Loucy (cell line): ENCODE results near the gene CLIP1.
"Not testable (repeated sequence)": the region's sequence is repeated elsewhere in the genome, so short reads cannot be mapped to it uniquely, and the experiment has no call there.

Experiments used
- H2AFZ ChIP-seq: fragments of 200-600 bp; sonication (generic); 2 replicates; pipeline ENCODE4 v1.6.0; 2016; ENCODE audit warnings: antibody characterized with exemption, mild to moderate bottlenecking, low read length, moderate library complexity
- H3F3A ChIP-seq: fragments of 200-600 bp; 2 replicates; pipeline ENCODE4 v1.6.0; 2016; ENCODE audit warnings: antibody characterized with exemption, low read depth, mild to moderate bottlenecking
- H3K27me3 ChIP-seq: fragments of 200-600 bp; sonication (generic); 2 replicates; pipeline ENCODE4 v1.6.1; 2014; ENCODE audit warnings: low read length, mild to moderate bottlenecking; ENCODE audit not compliant: insufficient read depth, poor library complexity, severe bottlenecking
- H3K36me3 ChIP-seq: fragments of 200-600 bp; sonication (generic); 2 replicates; pipeline ENCODE4 v1.6.1; 2016; ENCODE audit warnings: low read length; ENCODE audit not compliant: insufficient read depth
- H3K4me1 ChIP-seq: fragments of 200-600 bp; sonication (generic); 2 replicates; pipeline ENCODE4 v1.5.1; 2014; ENCODE audit warnings: low read length, mild to moderate bottlenecking; ENCODE audit not compliant: insufficient read depth, poor library complexity, severe bottlenecking
- H3K4me2 ChIP-seq: fragments of 200-600 bp; sonication (generic); 2 replicates; pipeline ENCODE4 v1.6.0; 2014; ENCODE audit warnings: antibody characterized with exemption, low read length, low read depth, mild to moderate bottlenecking; ENCODE audit not compliant: poor library complexity, severe bottlenecking
- H3K4me3 ChIP-seq: fragments of 200-600 bp; sonication (generic); 2 replicates; pipeline ENCODE4 v1.5.1; 2014; ENCODE audit warnings: low read length, mild to moderate bottlenecking, mixed read lengths; ENCODE audit not compliant: poor library complexity, severe bottlenecking
- H3K79me2 ChIP-seq: fragments of 200-600 bp; sonication (generic); 2 replicates; pipeline ENCODE4 v1.6.1; 2014; ENCODE audit warnings: low read length; ENCODE audit not compliant: insufficient read depth
- H3K9ac ChIP-seq: fragments of 200-600 bp; sonication (generic); 2 replicates; pipeline ENCODE4 v1.6.0; 2014; ENCODE audit warnings: mild to moderate bottlenecking, low read depth, low read length, moderate library complexity; ENCODE audit not compliant: poor library complexity, severe bottlenecking
- H3K9me2 ChIP-seq: fragments of 200-600 bp; sonication (generic); replicated peaks from 2 replicates; pipeline ENCODE4 v1.6.1; 2016; ENCODE audit warnings: low read depth, low read length, mixed read lengths
- H3K9me3 ChIP-seq: fragments of 200-600 bp; sonication (generic); 2 replicates; pipeline ENCODE4 v1.6.1; 2014; ENCODE audit warnings: mild to moderate bottlenecking, antibody characterized with exemption, low read length, low read depth; ENCODE audit not compliant: insufficient read depth
- H4K20me1 ChIP-seq: fragments of 200-600 bp; sonication (generic); 2 replicates; pipeline ENCODE4 v1.6.0; 2014; ENCODE audit warnings: antibody characterized with exemption, low read length, mild to moderate bottlenecking; ENCODE audit not compliant: insufficient read depth, poor library complexity, severe bottlenecking
- EZH2phosphoT487 ChIP-seq: fragments of 200-600 bp; IDR thresholded peaks from 2 replicates; pipeline ENCODE4 v1.6.1; 2018; ENCODE audit warnings: antibody characterized with exemption, mild to moderate bottlenecking, moderate library complexity, borderline replicate concordance
- TF ChIP-seq, protein P1 (sequence below): fragments of 200-600 bp; sonication (generic); conservative IDR thresholded peaks from 2 replicates; pipeline ENCODE4 v1.5.1; 2014; ENCODE audit warnings: mild to moderate bottlenecking, antibody characterized with exemption, low read length

The CLIP1 gene

DNA sequence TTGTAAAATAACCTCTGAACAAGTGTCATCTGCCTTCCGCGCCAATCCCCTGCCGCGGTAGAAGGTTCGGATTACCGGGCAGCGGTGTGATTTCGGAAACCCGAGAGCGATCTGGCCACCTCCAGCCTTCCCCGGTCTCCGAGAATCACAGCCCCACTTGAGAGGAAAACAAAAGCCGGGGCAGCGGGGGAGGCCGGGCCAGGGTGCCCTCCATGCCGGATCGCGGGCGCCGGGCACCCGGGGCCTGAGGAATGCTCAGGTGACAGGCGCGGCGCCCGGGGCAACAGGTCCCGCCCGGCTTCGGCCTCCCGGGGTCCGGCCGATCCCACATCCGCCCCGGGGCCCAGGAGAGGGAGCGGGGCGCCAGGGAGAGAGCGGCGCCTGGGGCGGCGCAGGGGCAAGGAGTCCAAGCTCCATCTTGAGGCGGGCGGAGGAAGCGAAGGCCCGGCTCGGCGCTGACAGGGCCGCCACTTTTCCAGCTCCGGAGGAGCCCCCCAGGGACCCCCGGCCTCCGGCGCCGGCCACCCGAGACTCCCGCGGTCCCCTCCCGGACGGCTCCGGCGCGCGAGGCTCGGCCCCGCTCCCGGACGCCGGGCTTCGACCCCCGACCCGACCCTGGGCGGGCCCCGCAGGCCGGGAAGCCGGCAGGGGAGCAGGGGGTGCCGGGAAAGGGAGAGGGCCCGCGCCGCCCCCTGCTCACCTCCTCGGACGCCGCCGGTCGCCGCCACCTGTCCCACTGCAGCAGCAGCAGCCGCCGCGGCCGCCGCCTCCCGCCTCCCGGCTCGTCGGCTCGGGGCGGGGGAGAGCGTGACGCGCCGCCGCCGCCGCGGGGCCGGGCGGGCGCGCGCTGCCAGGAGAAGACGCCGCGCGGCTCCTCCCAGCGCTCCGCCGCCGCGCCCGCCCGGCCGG lies at the start of gene CLIP1:
Gene CLIP1 (minus strand): TSS at position 849 of the 909 bp plus-strand sequence. CDS start 42,217 bp downstream, outside the sequence.
- Histone ChIP-seq H2AFZ (peak within 1 kb of the TSS; percentile 99), H3K79me2 (peaks cover 30% of the 10 kb centered on the region), H3K9ac (peak within 1 kb of the TSS; percentile 79), H3K9me3 (no peaks in the 10 kb centered on the region), H3K4me3 (peak within 1 kb of the TSS; percentile 86), H3K4me2 (peak within 1 kb of the TSS; percentile 99), H3K9me2 (no peaks in the 10 kb centered on the region), H4K20me1 (peaks cover 3% of the 10 kb centered on the region), H3K27me3 (no peaks in the 10 kb centered on the region), H3F3A (no peaks in the 10 kb centered on the region), H3K4me1 (peaks cover 24% of the 10 kb centered on the region), H3K36me3 (no peaks in the 10 kb centered on the region)
- no peak for TF ChIP-seq EZH2phosphoT487
- TF ChIP-seq, protein P1, sequence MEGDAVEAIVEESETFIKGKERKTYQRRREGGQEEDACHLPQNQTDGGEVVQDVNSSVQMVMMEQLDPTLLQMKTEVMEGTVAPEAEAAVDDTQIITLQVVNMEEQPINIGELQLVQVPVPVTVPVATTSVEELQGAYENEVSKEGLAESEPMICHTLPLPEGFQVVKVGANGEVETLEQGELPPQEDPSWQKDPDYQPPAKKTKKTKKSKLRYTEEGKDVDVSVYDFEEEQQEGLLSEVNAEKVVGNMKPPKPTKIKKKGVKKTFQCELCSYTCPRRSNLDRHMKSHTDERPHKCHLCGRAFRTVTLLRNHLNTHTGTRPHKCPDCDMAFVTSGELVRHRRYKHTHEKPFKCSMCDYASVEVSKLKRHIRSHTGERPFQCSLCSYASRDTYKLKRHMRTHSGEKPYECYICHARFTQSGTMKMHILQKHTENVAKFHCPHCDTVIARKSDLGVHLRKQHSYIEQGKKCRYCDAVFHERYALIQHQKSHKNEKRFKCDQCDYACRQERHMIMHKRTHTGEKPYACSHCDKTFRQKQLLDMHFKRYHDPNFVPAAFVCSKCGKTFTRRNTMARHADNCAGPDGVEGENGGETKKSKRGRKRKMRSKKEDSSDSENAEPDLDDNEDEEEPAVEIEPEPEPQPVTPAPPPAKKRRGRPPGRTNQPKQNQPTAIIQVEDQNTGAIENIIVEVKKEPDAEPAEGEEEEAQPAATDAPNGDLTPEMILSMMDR, result peak; percentile 42

DNA sequence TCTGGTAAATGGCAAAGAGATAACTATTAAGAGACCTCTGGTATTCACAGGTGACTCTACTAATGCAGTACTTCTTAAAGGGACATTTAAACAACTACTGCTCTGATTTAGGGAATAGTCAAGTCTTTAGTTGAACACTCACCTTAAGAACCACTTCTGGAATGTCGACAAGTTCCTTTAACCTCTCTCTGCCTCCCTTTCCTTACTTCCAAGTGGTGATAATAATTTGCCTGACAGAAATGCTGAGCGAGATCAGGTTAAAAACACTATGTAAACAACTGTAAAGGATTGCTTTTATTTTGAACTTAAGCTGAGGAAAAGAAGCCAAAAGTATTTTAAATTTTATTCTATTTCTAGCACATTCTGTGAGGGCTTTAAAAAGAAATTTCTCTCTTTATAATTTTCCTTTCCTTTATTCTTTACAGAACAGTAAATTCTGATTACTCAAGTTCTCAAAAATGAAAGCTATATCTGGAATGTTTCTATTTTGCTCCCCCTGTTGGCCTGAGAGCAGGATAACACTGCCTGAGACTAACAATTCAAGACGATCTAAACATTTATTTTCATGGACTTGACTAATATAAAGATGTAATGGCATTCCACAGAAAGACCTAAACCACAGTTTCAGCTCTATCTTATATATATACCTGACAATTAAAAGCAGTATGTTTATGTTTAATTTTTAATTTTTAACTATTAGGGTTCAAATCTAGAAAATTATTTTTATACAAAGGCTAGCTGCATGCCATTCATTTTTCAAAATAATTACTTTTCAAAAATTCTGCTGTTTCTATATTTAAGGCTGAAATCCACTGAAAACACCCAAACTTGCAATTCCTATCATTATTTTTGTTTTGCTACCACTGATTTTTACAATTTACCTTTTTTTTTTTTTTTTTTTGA lies 49.1 kb upstream of the CLIP1 start:
- Histone ChIP-seq H3K9me3 (no peaks in the 10 kb centered on the region), H3K4me3 (no peak overlapping the region), H4K20me1 (no peaks in the 10 kb centered on the region), H3K36me3 (peaks cover 40% of the 10 kb centered on the region; the same call in 1 of the 2 replicates), H3K27me3 (no peaks in the 10 kb centered on the region), H3F3A (no peaks in the 10 kb centered on the region), H3K9me2 (no peaks in the 10 kb centered on the region), H3K4me2 (no peak overlapping the region), H3K9ac (no peak overlapping the region), H2AFZ (no peak overlapping the region), H3K79me2 (no peaks in the 10 kb centered on the region), H3K4me1 (peaks cover 3% of the 10 kb centered on the region)
- TF ChIP-seq, protein P1, result peak; percentile 83
- no peak for TF ChIP-seq EZH2phosphoT487

GRCh38 chr12:122470576-122470975 lies 48.1 kb upstream of the CLIP1 start:
- not testable (repeated sequence) for H3K4me2 ChIP-seq, H3K9me2 ChIP-seq, H3K4me1 ChIP-seq, H3K9ac ChIP-seq, H2AFZ ChIP-seq, H3K27me3 ChIP-seq, H3K9me3 ChIP-seq, H3K4me3 ChIP-seq, H3K79me2 ChIP-seq, H4K20me1 ChIP-seq, H3F3A ChIP-seq
- H3K36me3 ChIP-seq, result peaks cover 30% of the 10 kb centered on the region; the same call in 1 of the 2 replicates

DNA sequence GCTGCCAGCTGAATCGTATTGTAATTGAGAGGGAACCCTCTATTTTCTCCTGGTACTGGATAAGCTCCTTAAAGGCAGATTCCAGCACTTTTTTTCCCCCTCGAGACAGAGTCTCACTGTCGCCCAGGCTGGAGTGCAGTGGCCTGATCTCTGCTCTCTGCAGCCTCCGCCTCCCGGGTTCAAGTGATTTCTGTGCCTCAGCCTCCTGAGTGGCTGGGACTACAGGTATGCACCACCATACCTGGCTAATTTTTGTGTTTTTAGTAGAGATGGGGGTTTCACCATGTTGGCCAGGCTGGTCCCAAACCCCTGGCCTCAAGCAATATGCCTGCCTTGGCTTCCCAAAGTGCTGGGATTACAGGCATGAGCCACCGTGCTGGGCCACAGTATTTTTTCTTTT lies 47.4 kb upstream of the CLIP1 start:
- H2AFZ ChIP-seq, H3K4me1 ChIP-seq, H3K9me3 ChIP-seq, H3K9me2 ChIP-seq, H3K9ac ChIP-seq, H3K79me2 ChIP-seq, H3K4me3 ChIP-seq, H3K4me2 ChIP-seq, H3K27me3 ChIP-seq, H4K20me1 ChIP-seq, H3F3A ChIP-seq: not testable (repeated sequence)
- H3K36me3 ChIP-seq, result peaks cover 24% of the 10 kb centered on the region; the same call in 1 of the 2 replicates
